ENCODE measurements around the gene KLRF1.

Gene KLRF1

GRCh38 chr12:9827209-9827888 lies at the start of gene KLRF1:
KLRF1 (plus strand) TSS chr12:9827481; CDS start chr12:9827545, 64 bp downstream.
- no peak for DNase-seq

- DNase-seq: no peak
Measured at GRCh38 chr12:9779209-9779608, 48.1 kb upstream of the KLRF1 start.

- DNase-seq: no peak
Measured at GRCh38 chr12:9781360-9781759, 45.9 kb upstream of the KLRF1 start.

- no peak for DNase-seq
Measured at GRCh38 chr12:9782547-9783382, 44.5 kb upstream of the KLRF1 start.

GRCh38 chr12:9784326-9784725 lies 43.0 kb upstream of the KLRF1 start:
- no peak for DNase-seq

- DNase-seq: no peak
Measured at GRCh38 chr12:9784816-9785215, 42.5 kb upstream of the KLRF1 start.

GRCh38 chr12:9786726-9787717 lies 40.3 kb upstream of the KLRF1 start:
- DNase-seq: no peak

- DNase-seq: no peak
Measured at GRCh38 chr12:9792185-9792900, 34.9 kb upstream of the KLRF1 start.

GRCh38 chr12:9792961-9793617 lies 34.2 kb upstream of the KLRF1 start:
- DNase-seq: no peak

- DNase-seq: peak; percentile 78
Measured at GRCh38 chr12:9793779-9794395, 33.4 kb upstream of the KLRF1 start.

GRCh38 chr12:9794484-9795093 lies 32.7 kb upstream of the KLRF1 start:
- DNase-seq: no peak

GRCh38 chr12:9795945-9796344 lies 31.3 kb upstream of the KLRF1 start:
- DNase-seq: no peak

- no peak for DNase-seq
Measured at GRCh38 chr12:9796346-9796745, 30.9 kb upstream of the KLRF1 start.

- DNase-seq: no peak
Measured at GRCh38 chr12:9796971-9797370, 30.3 kb upstream of the KLRF1 start.

GRCh38 chr12:9797722-9798619 lies 29.3 kb upstream of the KLRF1 start:
- DNase-seq: peak; percentile 63

- DNase-seq: no peak
Measured at GRCh38 chr12:9799961-9800360, 27.3 kb upstream of the KLRF1 start.

GRCh38 chr12:9805883-9806282 lies 21.4 kb upstream of the KLRF1 start:
- DNase-seq: no peak

GRCh38 chr12:9806714-9807113 lies 20.6 kb upstream of the KLRF1 start:
- no peak for DNase-seq

GRCh38 chr12:9808504-9808903 lies 18.8 kb upstream of the KLRF1 start:
- no peak for DNase-seq

- no peak for DNase-seq
Measured at GRCh38 chr12:9809338-9809737, 17.9 kb upstream of the KLRF1 start.

Measured in GF-D8 (cell line).